Transverse colon (tissue), 3 donors: Measurements from ENCODE around the gene KRT34.

Experiments
- CTCF ChIP-seq, 5 experiments: fragments of 200-600 bp in 3 of 5; fragments of 450-650 bp in 2 of 5; sonication (generic) in 3 of 5; IDR thresholded peaks; 1 replicate in 2 of 5; 2 replicates in 3 of 5; pipeline ENCODE4 v1.5.1; 2016 to 2017; ENCODE audit warnings: antibody characterized with exemption in 5 of 5, inconsistent platforms in 3 of 5, mild to moderate bottlenecking in 2 of 5, moderate library complexity in 1 of 5
- POLR2A ChIP-seq: fragments of 450-650 bp; IDR thresholded peaks from one replicate; pipeline ENCODE4 v1.6.1; 2016; ENCODE audit warnings: antibody characterized with exemption, mild to moderate bottlenecking, moderate library complexity

GRCh38 chr17:41360296-41360995, 21.7 kb downstream of the KRT34 start:
- TF ChIP-seq POLR2A (no peak), CTCF (IDR thresholded peaks at IDR 0.05) (no peak)
